Keratinocyte (primary cell): ENCODE data around the gene PHF23. TPM values are rescaled to one million over a fixed set of nuclear protein-coding genes. Genes with fewer than 3 reads are reported as not detected.

Experiments used
- DNase-seq: peaks from one replicate; pipeline ENCODE4 v3.0.0-alpha.2; 2011; ENCODE audit warnings: low read depth, missing footprints, low spot score
- FAIRE-seq: peaks from 2 replicates; lab custom pipeline; 2011; peaks lifted over from hg19 to GRCh38; lab: Jason Lieb, UNC
- H2AFZ ChIP-seq: 2 replicates; pipeline ENCODE4 v1.6.0; 2012; ENCODE audit warnings: low read length, control low read depth, inconsistent platforms; ENCODE audit not compliant: control insufficient read depth
- H3K27ac ChIP-seq: 2 replicates; pipeline ENCODE4 v1.5.1; 2011; ENCODE audit warnings: low read length; ENCODE audit not compliant: control insufficient read depth, insufficient read depth
- H3K27me3 ChIP-seq: 3 replicates; pipeline ENCODE4 v1.6.0; 2011; ENCODE audit warnings: low read length; ENCODE audit not compliant: control insufficient read depth, insufficient read depth; ENCODE audit errors: extremely low read depth
- H3K36me3 ChIP-seq, 2 experiments: 2 replicates in 1 of 2; 3 replicates in 1 of 2; pipeline ENCODE4 v1.5.1; 2011; ENCODE audit warnings: low read length in 2 of 2, mild to moderate bottlenecking in 1 of 2; ENCODE audit not compliant: control insufficient read depth in 2 of 2, insufficient read depth in 2 of 2; ENCODE audit errors: extremely low read depth in 1 of 2
- H3K4me1 ChIP-seq: 3 replicates; pipeline ENCODE4 v1.5.1; 2011; ENCODE audit warnings: low read length; ENCODE audit not compliant: control insufficient read depth, insufficient read depth; ENCODE audit errors: extremely low read depth
- H3K4me2 ChIP-seq: 3 replicates; pipeline ENCODE4 v1.6.0; 2011; ENCODE audit warnings: low read depth, low read length; ENCODE audit not compliant: control insufficient read depth, insufficient read depth; ENCODE audit errors: extremely low read depth
- H3K4me3 ChIP-seq, 3 experiments: fragments of 200-600 bp in 1 of 3; sonication (generic) in 1 of 3; 2 replicates in 2 of 3; 3 replicates in 1 of 3; pipeline ENCODE4 v1.5.1; 2011 to 2016; ENCODE audit warnings: low read length in 3 of 3, mild to moderate bottlenecking in 3 of 3, control low read depth in 2 of 3, inconsistent platforms in 1 of 3, low read depth in 1 of 3, mixed read lengths in 1 of 3, mixed run types in 1 of 3, moderate library complexity in 1 of 3; ENCODE audit not compliant: control insufficient read depth in 2 of 3, insufficient read depth in 2 of 3; ENCODE audit errors: extremely low read depth in 1 of 3
- H3K79me2 ChIP-seq: 2 replicates; pipeline ENCODE4 v1.6.0; 2012; ENCODE audit warnings: low read length; ENCODE audit not compliant: control insufficient read depth, insufficient read depth
- H3K9ac ChIP-seq: 3 replicates; pipeline ENCODE4 v1.6.0; 2011; ENCODE audit warnings: low read length; ENCODE audit not compliant: control insufficient read depth, insufficient read depth; ENCODE audit errors: extremely low read depth
- H3K9me1 ChIP-seq: 3 replicates; pipeline ENCODE4 v1.6.0; 2011; ENCODE audit warnings: low read length; ENCODE audit not compliant: control insufficient read depth, insufficient read depth; ENCODE audit errors: extremely low read depth
- H3K9me3 ChIP-seq: 2 replicates; pipeline ENCODE4 v1.5.1; 2012; ENCODE audit warnings: low read depth, low read length; ENCODE audit not compliant: control insufficient read depth
- H4K20me1 ChIP-seq: 3 replicates; pipeline ENCODE4 v1.6.0; 2011; ENCODE audit warnings: low read length; ENCODE audit not compliant: control insufficient read depth, insufficient read depth; ENCODE audit errors: extremely low read depth
- CTCF ChIP-seq, 3 experiments: IDR thresholded peaks in 1 of 3; conservative IDR thresholded peaks in 1 of 3; optimal IDR thresholded peaks in 1 of 3; 2 replicates in 2 of 3; 3 replicates in 1 of 3; pipeline versions ENCODE3 to v1.5.1; 2011; ENCODE audit warnings: low read length in 3 of 3, mild to moderate bottlenecking in 3 of 3, moderate library complexity in 2 of 3, control low read depth in 1 of 3, inconsistent platforms in 1 of 3; ENCODE audit not compliant: insufficient read depth in 2 of 3; ENCODE audit errors: extremely low read depth in 1 of 3
- EZH2 ChIP-seq: IDR thresholded peaks from one replicate; pipeline ENCODE4 v1.6.1; 2012; ENCODE audit warnings: inconsistent platforms, mild to moderate bottlenecking, low read length, moderate library complexity
- dilution Hi-C: fragments of 300-500 bp; cut with MboI; formaldehyde crosslinking; loops from one replicate; pipeline ENCODE4 v1.7.0; 2020; ENCODE audit warnings: low sequenced_read_pairs; ENCODE audit not compliant: extremely low pct_ligation_motif_present
- polyA plus RNA-seq, 5 experiments: library from polyadenylated mRNA; depleted of rRNA in 3 of 5; stranded (reverse) in 3 of 5; stranded (forward) in 1 of 5; unstranded in 1 of 5; fragments of >200 nt; gene quantifications; 1 replicate in 1 of 5; 2 replicates in 3 of 5; 3 replicates in 1 of 5; pipeline versions ENCODE4 v1.2.1 to v1.2.3, GENCODE V29; 2011 to 2012; ENCODE audit warnings: missing spikeins in 2 of 5, low read depth in 1 of 5, low replicate concordance in 1 of 5

The PHF23 gene
- polyA plus RNA-seq, 1 donor (not counting 4 experiments of a cell fraction or from before 2014, with no cell fraction given), result 52.8 TPM

- Histone ChIP-seq H3K27ac (no peak overlapping the region), H3K4me2 (no peak overlapping the region), H2AFZ (no peak overlapping the region), H4K20me1 (no peaks in the 10 kb centered on the region), H3K27me3 (peaks cover 42% of the 10 kb centered on the region), H3K4me3 (no peak overlapping the region), H3K9ac (no peak overlapping the region), H3K4me1 (peaks cover 16% of the 10 kb centered on the region), H3K9me3 (no peaks in the 10 kb centered on the region), H3K36me3 (no peaks in the 10 kb centered on the region), H3K79me2 (no peaks in the 10 kb centered on the region), H3K9me1 (no peaks in the 10 kb centered on the region)
- dilution Hi-C loops, result no loop called here
- no peak for TF ChIP-seq EZH2
- TF ChIP-seq CTCF (optimal IDR thresholded peaks at IDR 0.05 in 1 of 3, IDR thresholded peaks at IDR 0.05 in 1 of 3, conservative IDR thresholded peaks at IDR 0.05 in 1 of 3; ENCODE audit: extremely low read depth in 1 of 3, insufficient read depth in 2 of 3, low read length in 3 of 3), result peak in 2 of 3 experiments; percentile 11 to 21
- FAIRE-seq (no peak), DNase-seq (no peak)
These were observed 43.6 kb upstream of the PHF23 start for GRCh38 chr17:7282752-7283321.

- H4K20me1 ChIP-seq, result no peaks in the 10 kb centered on the region
- H3K79me2 ChIP-seq, result no peaks in the 10 kb centered on the region
- dilution Hi-C loops, result no loop called here
- no peaks in the 10 kb centered on the region for H3K9me1 ChIP-seq
- DNase-seq (no peak), FAIRE-seq (no peak)
- peaks cover 16% of the 10 kb centered on the region for H3K4me1 ChIP-seq
- TF ChIP-seq CTCF (optimal IDR thresholded peaks at IDR 0.05 in 1 of 3, IDR thresholded peaks at IDR 0.05 in 1 of 3, conservative IDR thresholded peaks at IDR 0.05 in 1 of 3; ENCODE audit: extremely low read depth in 1 of 3, insufficient read depth in 2 of 3, low read length in 3 of 3) (no peak), EZH2 (peak; percentile 27)
- H3K4me3 ChIP-seq, result peak overlapping the region; percentile 38 to 78 (median 66)
- H2AFZ ChIP-seq, result no peak overlapping the region
- peaks cover 36% of the 10 kb centered on the region for H3K27me3 ChIP-seq
- peak overlapping the region; percentile 98 for H3K4me2 ChIP-seq
- H3K9ac ChIP-seq, result no peak overlapping the region
- H3K9me3 ChIP-seq, result no peaks in the 10 kb centered on the region
- H3K27ac ChIP-seq, result no peak overlapping the region
- no peaks in the 10 kb centered on the region for H3K36me3 ChIP-seq
These were observed 42.9 kb upstream of the PHF23 start for GRCh38 chr17:7281953-7282751.
